ENCODE measurements around the gene SH3BP5. TPM values are rescaled to one million over a fixed set of nuclear protein-coding genes. Genes with fewer than 3 reads are reported as not detected.
A peak's percentile ranks its signal among the peaks of the same experiment; 100 is the strongest.

Gene SH3BP5
- total RNA-seq, 1 donor from 2014 or later = 80.5 TPM

DNA sequence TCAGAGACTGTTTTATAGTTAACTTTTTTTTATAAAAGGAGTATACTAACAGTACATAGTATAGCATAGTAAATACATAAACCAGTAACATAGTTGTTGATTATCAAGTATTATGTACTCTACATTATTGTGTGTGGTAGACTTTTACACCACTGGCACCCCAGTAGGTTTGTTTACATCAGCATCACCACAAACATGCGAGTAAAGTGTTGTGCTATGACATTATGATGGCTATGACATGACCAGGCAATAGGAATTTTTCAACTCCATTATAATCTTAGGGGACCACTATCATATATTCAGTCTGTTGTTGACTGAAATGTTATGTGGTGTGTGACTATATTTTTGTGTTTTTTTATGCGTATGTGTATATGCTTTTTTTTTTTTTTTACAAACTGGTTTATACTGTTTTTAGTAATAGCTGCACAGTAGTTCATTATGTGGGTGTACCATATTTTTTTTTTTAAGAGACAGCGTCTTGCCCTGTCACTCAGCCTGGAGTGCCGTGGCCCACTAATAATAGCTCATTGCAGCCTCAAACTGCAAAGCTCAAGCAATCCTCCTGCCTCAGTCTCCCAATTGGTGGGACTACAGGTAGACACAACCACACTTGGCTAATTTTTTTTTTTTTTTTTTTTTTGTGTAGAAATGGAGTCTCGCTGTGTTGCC lies 124.4 kb downstream of the SH3BP5 start:
- Mint-ChIP-seq H3K27ac (peak overlapping the region; percentile 82), H3K4me3 (peak overlapping the region; percentile 88), H3K4me1 (peaks cover 20% of the 10 kb centered on the region), H3K9me3 (no peaks in the 10 kb centered on the region), H3K36me3 (peaks cover 6% of the 10 kb centered on the region), H3K27me3 (ENCODE audit: low read depth) (no peaks in the 10 kb centered on the region)
- no peak for DNase-seq (ENCODE audit: low spot score in 2 of 2, unreplicated experiment in 2 of 2)
- TF ChIP-seq, protein P1, sequence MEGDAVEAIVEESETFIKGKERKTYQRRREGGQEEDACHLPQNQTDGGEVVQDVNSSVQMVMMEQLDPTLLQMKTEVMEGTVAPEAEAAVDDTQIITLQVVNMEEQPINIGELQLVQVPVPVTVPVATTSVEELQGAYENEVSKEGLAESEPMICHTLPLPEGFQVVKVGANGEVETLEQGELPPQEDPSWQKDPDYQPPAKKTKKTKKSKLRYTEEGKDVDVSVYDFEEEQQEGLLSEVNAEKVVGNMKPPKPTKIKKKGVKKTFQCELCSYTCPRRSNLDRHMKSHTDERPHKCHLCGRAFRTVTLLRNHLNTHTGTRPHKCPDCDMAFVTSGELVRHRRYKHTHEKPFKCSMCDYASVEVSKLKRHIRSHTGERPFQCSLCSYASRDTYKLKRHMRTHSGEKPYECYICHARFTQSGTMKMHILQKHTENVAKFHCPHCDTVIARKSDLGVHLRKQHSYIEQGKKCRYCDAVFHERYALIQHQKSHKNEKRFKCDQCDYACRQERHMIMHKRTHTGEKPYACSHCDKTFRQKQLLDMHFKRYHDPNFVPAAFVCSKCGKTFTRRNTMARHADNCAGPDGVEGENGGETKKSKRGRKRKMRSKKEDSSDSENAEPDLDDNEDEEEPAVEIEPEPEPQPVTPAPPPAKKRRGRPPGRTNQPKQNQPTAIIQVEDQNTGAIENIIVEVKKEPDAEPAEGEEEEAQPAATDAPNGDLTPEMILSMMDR (IDR thresholded peaks at IDR 0.05; ENCODE audit: unreplicated experiment) = no peak

DNA sequence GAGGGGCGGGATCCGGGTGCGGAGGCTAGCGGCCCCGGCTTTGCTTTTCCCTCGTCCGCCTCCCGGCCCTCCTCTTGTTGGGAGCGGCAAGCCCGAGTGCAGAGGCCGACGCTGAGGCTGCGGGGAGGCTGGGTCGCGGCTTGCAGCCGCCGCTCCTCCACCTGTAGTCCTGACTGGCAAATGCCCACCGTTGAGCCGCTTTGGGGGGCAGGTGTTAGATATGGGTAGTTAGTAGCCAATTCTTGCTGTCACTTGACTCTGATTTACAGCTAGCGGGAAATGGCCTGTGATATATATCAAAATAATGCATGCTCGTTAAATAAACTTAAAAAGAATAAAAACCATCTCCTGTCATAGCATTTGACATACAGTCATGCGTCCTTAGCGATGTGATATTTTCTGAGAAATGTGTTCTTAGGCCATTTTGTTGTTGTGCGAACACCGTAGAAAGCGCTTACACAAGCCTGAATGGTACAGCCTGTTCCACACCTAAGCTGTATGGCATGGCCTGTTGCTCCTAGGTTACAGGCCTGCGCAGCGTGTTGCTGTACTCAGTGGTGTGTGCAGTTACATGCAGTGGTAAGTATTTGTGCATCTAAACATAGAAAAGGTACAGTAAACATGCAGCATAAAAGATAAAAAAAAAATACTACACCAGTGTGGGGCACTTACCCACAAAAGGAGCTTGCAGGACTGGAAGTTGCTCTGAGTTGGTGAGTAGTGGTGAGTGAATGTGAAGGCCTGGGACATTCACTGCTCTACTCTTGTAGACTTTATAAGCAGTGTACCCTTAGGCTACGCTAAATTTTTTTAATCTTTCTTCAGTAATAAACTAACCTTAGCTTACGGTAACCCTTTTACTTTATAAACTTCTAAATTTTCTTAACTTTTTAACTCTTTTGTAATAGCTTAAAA lies 125.5 kb downstream of the SH3BP5 start:
- peak overlapping the region; percentile 93 for H3K27ac Mint-ChIP-seq
- no peaks in the 10 kb centered on the region for H3K27me3 Mint-ChIP-seq (ENCODE audit: low read depth)
- TF ChIP-seq, protein P1 (IDR thresholded peaks at IDR 0.05; ENCODE audit: unreplicated experiment) = no peak
- no peak for DNase-seq (ENCODE audit: low spot score in 2 of 2, unreplicated experiment in 2 of 2)
- H3K4me1 Mint-ChIP-seq = peaks cover 20% of the 10 kb centered on the region
- peaks cover 2% of the 10 kb centered on the region for H3K36me3 Mint-ChIP-seq
- no peaks in the 10 kb centered on the region for H3K9me3 Mint-ChIP-seq
- H3K4me3 Mint-ChIP-seq = peak overlapping the region; percentile 88

DNA sequence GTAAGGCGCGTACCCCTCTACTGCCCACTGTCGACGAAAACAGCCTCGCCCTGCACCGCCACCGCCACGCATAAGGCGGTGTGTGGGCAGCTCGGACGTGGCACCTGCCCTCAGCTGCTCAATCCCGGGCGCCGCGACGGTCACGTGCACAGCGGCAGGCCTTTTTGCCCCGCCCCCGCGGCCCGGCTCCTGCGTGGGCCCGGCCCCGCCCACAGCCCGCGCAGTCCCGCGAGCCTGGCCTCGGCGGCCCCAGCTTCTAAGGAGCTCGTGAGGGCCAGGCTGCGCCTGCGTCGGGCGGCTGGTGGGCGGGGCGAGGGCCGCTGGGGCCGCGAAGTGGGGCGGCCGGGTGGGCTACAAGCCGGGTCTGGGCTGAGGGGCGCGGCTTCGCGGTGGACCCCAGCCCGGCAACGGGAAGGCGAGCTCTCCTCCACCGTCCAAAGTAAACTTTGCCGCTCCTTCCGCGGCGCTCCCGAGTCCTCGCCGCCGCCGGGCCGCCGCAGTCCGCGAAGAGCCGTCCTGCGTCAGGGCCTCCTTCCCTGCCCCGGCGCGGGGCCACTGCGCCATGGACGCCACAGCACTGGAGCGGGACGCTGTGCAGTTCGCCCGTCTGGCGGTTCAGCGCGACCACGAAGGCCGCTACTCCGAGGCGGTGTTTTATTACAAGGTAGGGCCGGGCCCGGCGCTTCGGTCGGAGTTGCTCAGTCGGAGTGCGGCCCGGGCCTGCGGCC lies 126.3 kb downstream of the SH3BP5 start, which contains the start of gene CAPN7:
CAPN7 (plus strand) TSS at position 313 of the 728 bp plus-strand sequence; CDS start at position 563, 250 bp downstream.
- TF ChIP-seq, protein P1 (IDR thresholded peaks at IDR 0.05; ENCODE audit: unreplicated experiment) = no peak
- H3K36me3 Mint-ChIP-seq = peaks cover 2% of the 10 kb centered on the region
- H3K9me3 Mint-ChIP-seq = no peaks in the 10 kb centered on the region
- H3K4me1 Mint-ChIP-seq = peaks cover 20% of the 10 kb centered on the region
- peak within 1 kb of the TSS; percentile 88 for H3K4me3 Mint-ChIP-seq
- DNase-seq (ENCODE audit: low spot score in 2 of 2, unreplicated experiment in 2 of 2) = peak; percentile 90 to 96
- no peaks in the 10 kb centered on the region for H3K27me3 Mint-ChIP-seq (ENCODE audit: low read depth)
- H3K27ac Mint-ChIP-seq = peak within 1 kb of the TSS; percentile 93

DNA sequence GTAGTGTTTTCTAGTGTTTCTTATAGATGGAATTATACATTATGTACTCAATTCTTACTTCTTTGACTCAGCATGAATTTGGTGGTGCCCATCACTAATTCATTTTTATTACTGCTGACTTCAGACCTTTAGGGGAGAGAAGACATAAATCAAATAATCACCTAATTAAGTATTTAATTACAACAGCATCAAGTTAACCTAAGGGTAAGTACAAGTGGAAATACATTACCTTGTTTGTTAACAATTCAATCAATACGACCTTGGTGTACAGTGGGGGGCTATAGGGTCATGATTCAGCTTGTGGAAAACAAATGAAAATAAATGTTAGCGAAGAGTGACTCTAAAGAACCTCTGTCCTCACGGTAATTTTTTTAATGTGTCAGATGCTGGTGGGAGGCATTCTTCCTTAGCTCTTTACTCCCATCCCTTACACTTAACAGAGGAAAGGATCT lies 126.9 kb downstream of the SH3BP5 start:
- Mint-ChIP-seq H3K27ac (peak overlapping the region; percentile 81), H3K4me3 (peak overlapping the region; percentile 80), H3K9me3 (no peaks in the 10 kb centered on the region), H3K27me3 (ENCODE audit: low read depth) (no peaks in the 10 kb centered on the region), H3K4me1 (peaks cover 20% of the 10 kb centered on the region), H3K36me3 (no peaks in the 10 kb centered on the region)
- DNase-seq (ENCODE audit: low spot score in 2 of 2, unreplicated experiment in 2 of 2) = no peak
- TF ChIP-seq, protein P1 (IDR thresholded peaks at IDR 0.05; ENCODE audit: unreplicated experiment) = no peak

Other genes with a start within 250 kb of the SH3BP5 start
- gene RBSN, start 233.4 kb downstream of the SH3BP5 start, total RNA-seq = 35.2 to 38.1 TPM (median 35.8 TPM) in 3 replicates
- 41.7 to 44.6 TPM (median 42.4 TPM) in 3 replicates for gene CAPN7, start 126.3 kb downstream of the SH3BP5 start, total RNA-seq
- 23.5 to 26.7 TPM (median 25.8 TPM) in 3 replicates for gene METTL6, start 95.0 kb upstream of the SH3BP5 start, total RNA-seq
- gene EAF1, start 95.0 kb upstream of the SH3BP5 start, total RNA-seq = 15.8 to 17.1 TPM (median 16.3 TPM) in 3 replicates
- gene COLQ, start 189.1 kb upstream of the SH3BP5 start, total RNA-seq = 9.1 to 10.0 TPM (median 10.0 TPM) in 3 replicates

Data from mesothelial cell of epicardium (in vitro differentiated cells).